ENCODE data around the gene CD40LG. TPM values are rescaled to one million over a fixed set of nuclear protein-coding genes. Genes with fewer than 3 reads are reported as not detected.

CD40LG gene
- total and polyA plus RNA-seq, 2 donors (not counting 3 experiments of a cell fraction or from before 2014, with no cell fraction given) = not detected

- H3K79me2 ChIP-seq (ENCODE audit: control insufficient read depth, insufficient read depth, low read length) = no peaks in the 10 kb centered on the region
- DNase-seq (ENCODE audit: low read depth, low spot score) = no peak
- BruUV-seq (replicated peaks) = no TSS peak
- CTCF ChIA-PET = no interaction called here
- H3K4me1 ChIP-seq (ENCODE audit: control insufficient read depth, extremely low read depth, insufficient read depth, low read length) = no peaks in the 10 kb centered on the region
- H4K20me1 ChIP-seq (replicated peaks; ENCODE audit: control insufficient read depth, extremely low read depth, insufficient read depth, low read length) = no peaks in the 10 kb centered on the region
- H3K36me3 ChIP-seq (ENCODE audit: control insufficient read depth in 2 of 2, extremely low read depth in 1 of 2, insufficient read depth in 2 of 2, low read length in 2 of 2) = no peaks in the 10 kb centered on the region
- no peak for TF ChIP-seq GATA2 (IDR thresholded peaks at IDR 0.05; ENCODE audit: insufficient read depth, insufficient read length, low read depth, low read length)
- TF ChIP-seq EZH2 (IDR thresholded peaks at IDR 0.05; ENCODE audit: borderline replicate concordance, low read depth, low read length, severe bottlenecking) = no peak
- TF ChIP-seq MYC (IDR thresholded peaks at IDR 0.05; ENCODE audit: low read depth, low read length) = no peak
- no peak for TF ChIP-seq POLR2A (IDR thresholded peaks at IDR 0.05; ENCODE audit: low read depth, low read length)
- TF ChIP-seq FOS (IDR thresholded peaks at IDR 0.05; ENCODE audit: borderline replicate concordance, insufficient read depth, low read length) = no peak
- no peak for TF ChIP-seq JUN (IDR thresholded peaks at IDR 0.05; ENCODE audit: borderline replicate concordance, insufficient read depth, insufficient read length, low read depth)
- no peak for TF ChIP-seq MAX (IDR thresholded peaks at IDR 0.05; ENCODE audit: insufficient read depth, insufficient read length)
- TF ChIP-seq, protein P1, sequence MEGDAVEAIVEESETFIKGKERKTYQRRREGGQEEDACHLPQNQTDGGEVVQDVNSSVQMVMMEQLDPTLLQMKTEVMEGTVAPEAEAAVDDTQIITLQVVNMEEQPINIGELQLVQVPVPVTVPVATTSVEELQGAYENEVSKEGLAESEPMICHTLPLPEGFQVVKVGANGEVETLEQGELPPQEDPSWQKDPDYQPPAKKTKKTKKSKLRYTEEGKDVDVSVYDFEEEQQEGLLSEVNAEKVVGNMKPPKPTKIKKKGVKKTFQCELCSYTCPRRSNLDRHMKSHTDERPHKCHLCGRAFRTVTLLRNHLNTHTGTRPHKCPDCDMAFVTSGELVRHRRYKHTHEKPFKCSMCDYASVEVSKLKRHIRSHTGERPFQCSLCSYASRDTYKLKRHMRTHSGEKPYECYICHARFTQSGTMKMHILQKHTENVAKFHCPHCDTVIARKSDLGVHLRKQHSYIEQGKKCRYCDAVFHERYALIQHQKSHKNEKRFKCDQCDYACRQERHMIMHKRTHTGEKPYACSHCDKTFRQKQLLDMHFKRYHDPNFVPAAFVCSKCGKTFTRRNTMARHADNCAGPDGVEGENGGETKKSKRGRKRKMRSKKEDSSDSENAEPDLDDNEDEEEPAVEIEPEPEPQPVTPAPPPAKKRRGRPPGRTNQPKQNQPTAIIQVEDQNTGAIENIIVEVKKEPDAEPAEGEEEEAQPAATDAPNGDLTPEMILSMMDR (IDR thresholded peaks at IDR 0.05; ENCODE audit: extremely low read depth in 1 of 2, insufficient read depth in 1 of 2, low read depth in 1 of 2, low read length in 2 of 2) = no peak
- no peak for TF ChIP-seq POLR2AphosphoS5 (IDR thresholded peaks at IDR 0.05; ENCODE audit: insufficient read depth, low read depth, low read length)
- H3K9me3 ChIP-seq (replicated peaks; ENCODE audit: control insufficient read depth, insufficient read depth, low read length) = no peaks in the 10 kb centered on the region
- dilution Hi-C loops (cut with MboI; ENCODE audit: extremely low pct_ligation_motif_present, low sequenced_read_pairs) (no loop called here), intact Hi-C loops (cut with micrococcal nuclease) (no loop called here)
- no peak overlapping the region for H2AFZ ChIP-seq (ENCODE audit: low read depth, low read length)
- POLR2A ChIA-PET = no interaction called here
- H3K9me1 ChIP-seq (replicated peaks; ENCODE audit: control insufficient read depth, extremely low read depth, insufficient read depth, low read length) = no peaks in the 10 kb centered on the region
- no peak overlapping the region for H3K9ac ChIP-seq (replicated peaks; ENCODE audit: extremely low read depth, insufficient read depth, low read length)
- H3K4me2 ChIP-seq (ENCODE audit: insufficient read depth, low read length) = no peak overlapping the region
- H3K27ac ChIP-seq (ENCODE audit: insufficient read depth, low read depth, low read length) = no peak overlapping the region
- H3K27me3 ChIP-seq (ENCODE audit: control insufficient read depth in 2 of 2, insufficient read depth in 2 of 2, low read length in 2 of 2) = no peaks in the 10 kb centered on the region
- no peak for FAIRE-seq
- H3K4me3 ChIP-seq (replicated peaks in 1 of 3; ENCODE audit: insufficient read depth in 1 of 3, low read depth in 1 of 3, low read length in 3 of 3) = no peak overlapping the region
Observed at GRCh38 chrX:136665258-136665900, 17.4 kb downstream of the CD40LG start.

Data from endothelial cell of umbilical vein (primary cell).